GM19324 (cell line): ENCODE data around the gene SPDEF.

ENCODE experiments used
- ATAC-seq: cut with Tn5 transposase; IDR thresholded peaks from one replicate; pipeline ENCODE4 v1.9.1; 2021; ENCODE audit warnings: mild to moderate bottlenecking, moderate library complexity; ENCODE audit not compliant: unreplicated experiment, low FRiP score

SPDEF gene

DNA sequence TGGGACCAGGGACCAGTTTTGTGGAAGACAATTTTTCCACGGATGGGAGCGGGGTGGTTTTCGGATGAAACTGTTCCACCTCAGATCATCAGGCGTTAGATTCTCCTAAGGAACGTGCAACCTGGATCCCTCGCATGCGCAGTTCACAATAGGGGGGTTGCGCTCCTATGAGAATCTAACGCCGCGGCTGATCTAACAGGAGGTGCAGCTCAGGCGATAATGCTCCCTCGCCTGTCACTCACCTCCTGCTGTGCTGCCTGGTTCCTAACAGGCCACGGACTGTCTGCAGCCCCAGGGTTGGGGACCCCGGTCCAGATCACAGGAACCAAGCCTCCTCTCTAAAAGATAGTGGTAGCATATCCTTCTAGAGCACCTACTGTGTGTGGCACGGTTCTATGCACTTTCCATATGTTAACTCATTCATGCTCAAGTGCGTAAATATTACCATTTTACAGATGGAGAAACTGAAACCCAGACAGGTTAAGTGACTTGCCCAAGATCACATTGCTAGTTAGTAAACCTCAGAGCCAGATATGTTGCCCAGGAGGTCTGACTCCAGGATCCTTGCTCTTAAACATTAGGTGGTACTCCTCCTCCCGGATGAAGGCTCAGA is 25.3 kb downstream of the SPDEF start:
- ATAC-seq: no peak

DNA sequence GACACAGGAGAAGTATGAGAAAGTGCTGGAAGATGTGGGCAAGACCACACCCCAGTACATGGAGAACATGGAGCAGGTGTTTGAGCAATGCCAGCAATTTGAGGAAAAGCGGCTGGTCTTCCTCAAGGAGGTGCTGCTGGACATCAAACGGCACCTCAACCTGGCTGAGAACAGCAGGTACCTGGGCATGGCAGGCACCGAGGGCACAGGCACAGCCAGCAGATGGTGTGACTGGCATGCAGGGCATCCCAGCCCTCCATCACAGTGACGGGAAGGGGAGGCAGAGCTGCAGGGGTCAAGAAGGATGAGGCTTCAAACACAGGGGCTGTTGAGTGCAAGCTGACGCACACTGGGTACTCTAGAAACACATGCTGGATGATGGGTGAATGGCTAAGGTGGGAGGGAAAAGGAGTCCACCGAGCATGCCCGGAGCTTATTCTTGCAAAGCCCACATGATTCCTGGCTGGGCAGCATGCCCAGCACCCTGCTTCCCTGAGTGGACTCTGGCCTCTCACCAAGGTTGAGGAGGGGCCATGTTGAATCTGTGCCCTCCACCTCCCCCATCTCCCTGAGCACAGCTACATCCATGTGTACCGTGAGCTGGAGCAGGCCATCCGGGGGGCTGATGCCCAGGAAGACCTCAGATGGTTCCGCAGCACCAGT is 26.3 kb downstream of the SPDEF start:
- ATAC-seq: no peak

DNA sequence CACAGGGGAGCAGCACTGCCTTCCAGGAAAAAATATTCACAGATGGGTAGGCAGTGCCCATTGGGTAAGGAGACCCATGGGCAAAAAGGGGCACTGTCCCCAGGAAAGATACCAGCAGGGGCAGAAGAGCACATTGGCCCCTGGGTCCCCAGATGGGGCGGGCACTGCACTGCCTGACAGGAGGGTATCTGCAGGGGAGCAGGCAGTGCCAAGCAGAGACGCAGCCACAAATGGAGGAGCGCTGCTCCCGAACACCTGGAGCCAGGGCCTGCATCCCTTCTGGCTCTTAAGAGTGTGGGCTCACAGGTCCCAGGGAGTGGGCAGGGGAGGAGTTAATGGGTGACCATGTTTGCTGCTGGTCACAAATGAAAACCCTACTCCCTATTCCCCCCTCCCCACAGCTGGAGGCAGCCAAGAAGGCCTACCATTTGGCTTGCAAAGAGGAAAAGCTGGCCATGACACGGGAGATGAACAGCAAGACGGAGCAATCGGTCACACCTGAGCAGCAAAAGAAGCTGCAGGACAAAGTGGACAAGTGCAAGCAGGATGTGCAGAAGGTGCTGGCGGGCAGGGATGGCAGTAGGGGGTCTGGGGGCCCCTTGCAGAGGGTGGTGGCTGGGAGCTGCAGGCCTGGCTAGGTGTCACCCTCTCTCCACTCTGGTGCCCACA is 27.0 kb downstream of the SPDEF start:
- no peak for ATAC-seq

DNA sequence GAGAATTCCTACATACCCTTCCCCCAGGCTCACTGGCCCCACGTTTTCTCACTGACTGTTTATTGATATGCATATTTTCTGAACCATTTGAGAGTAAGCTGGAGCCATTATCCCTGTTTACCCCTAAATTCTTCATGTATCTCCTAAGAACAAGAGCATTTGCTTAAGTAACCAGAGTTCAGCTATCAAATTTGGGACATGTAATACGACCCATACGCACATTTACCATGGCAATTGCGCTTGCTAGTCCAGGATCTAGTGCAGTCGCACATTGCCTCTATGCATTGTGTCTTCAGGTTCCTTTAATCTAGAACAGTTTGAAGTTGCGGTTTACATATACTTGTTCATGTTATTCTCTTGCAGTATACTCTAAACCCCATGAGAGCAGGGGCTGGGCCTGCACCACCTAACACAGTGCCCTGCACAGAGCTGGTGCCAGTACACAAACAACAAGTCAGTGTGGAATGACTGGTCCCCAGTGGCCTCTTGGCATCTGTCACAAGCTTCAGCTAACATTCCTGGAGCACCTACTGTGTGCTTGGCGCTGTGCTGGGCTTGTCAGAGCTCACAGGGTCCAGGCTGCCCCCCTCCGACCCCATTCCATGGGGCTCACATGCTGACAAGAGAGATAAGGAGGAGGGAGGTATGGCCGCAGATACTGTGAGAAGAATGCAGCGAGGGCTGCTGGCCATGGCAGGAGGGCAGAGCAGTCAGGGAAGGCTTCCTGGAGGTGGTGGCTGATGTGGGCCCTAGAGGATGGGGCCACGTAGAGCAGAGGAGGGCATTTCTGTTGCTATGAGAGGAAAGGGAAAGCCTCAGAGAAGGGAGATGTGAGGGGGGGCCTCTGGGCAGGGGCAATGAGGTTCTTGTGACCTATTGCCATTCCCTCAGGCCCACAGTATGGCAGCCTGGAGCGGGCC is 28.1 kb downstream of the SPDEF start:
- no peak for ATAC-seq

DNA sequence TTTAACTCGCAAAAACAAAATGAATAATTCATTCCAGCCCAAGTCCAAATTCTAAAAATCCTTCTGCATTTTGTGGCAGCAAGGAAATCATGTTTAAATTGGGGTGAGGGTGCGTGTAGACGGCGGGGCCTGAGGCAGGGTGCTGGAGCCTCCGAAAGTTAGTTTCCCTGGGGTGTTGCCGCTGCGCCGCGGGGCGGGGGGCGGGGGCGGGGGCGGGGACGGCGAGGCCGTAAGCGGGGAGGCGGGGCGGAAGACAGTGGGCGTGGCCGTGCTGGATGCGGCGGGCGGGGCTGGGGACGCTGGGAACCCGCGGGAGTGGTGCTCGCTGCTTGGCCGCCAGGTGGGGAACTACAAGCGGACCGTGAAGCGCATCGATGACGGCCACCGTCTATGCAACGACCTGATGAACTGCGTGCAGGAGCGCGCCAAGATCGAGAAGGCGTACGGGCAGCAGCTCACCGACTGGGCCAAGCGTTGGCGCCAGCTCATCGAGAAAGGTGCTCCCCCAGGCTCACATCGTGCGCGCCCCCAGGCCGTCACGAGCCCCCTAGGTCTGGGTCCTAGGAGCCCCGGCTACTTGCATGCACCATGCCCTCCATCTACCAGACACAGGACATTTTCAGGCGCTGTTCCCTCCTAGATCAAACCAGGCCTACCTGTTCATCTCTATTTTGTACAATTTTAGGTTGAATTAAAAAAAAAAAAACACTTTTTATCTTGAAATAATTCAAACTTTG is 29.0 kb downstream of the SPDEF start:
- ATAC-seq: peak; percentile 74

DNA sequence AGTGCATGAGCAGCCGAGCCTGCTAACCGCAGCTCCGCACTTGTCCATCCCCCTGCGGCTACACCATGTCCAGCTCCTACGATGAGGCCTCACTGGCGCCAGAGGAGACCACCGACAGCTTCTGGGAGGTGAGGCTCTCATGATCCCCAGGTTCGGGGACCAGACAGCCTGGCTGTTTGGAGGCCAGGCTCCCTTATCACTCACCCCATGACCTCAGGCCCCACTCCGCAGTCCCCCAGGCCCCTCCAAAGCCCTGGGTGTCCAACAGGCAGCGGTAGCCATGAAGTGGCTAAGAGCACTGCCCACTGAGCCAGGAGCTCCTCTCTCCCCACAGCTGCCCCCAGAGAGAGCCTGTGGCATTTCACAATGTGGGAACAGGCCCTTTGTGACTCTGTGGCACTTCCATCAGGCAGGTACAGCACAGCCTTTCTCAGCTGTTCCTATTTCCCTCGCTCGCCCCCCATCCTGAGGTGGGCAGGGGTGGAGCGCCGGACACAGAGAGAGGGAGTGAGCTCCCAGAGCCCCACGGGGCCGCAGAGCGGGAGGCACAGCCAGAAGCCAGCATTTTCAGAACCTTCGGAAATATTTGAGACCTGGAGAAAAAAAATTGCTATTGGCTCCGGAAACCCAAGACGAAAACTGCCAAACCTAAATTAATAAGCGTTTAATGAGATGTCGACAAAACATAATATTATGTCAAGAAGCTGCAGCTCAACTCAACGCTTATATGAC is 29.7 kb downstream of the SPDEF start:
- no peak for ATAC-seq

DNA sequence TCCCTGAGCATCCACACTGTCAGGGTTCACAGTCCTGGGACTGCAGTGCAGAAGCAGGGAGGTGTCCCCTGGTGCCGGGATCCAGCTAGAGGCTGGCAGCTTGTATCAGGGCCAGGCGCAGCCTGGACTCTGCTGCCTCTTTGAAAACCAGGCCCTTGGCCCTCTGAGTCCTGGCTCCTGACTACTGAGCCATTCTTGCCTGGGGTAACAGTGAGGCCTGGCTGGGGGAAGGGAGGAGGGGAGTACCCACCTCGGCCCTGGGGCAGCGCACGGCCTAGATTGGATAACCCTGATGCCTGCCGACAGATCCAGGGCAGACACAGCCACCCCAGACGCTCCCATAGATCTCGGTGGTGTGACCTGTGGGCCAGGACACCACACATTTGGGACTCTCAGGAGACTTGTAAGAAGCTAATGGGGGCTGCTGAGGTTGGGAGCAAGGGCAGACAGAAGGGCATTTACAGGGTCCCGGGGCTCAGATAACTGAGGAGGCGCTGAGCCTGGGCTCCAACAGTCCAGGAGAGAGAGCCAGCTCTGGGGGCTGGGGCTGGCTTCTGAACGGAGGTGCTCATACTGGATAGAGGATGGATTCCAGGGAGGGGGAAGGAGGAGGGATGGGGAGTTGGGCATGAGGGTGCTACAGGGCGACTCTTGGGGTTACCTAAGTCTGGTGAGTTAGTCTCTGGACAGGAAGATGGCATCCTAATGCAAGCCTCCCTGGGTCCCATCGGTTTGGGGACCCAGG is 30.5 kb downstream of the SPDEF start:
- no peak for ATAC-seq

DNA sequence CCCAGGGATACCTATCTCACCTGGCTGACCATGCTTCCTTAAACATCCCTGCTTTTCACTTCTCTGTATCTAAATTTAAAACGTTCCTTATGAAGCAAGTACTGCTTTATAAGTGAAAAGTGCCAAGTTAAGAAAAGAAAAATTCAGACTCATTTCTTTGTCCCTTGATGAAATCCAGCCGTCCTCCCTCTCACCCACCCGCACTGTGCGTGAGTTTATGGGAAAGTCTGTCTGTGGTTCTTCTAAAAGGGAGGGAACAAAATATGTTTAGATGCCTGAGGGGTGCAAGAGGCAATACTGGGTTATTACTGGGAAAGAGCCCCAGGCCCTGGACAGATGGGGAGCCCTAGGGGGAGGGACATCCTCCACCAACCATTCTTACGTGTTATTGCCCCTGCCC is 31.2 kb downstream of the SPDEF start:
- no peak for ATAC-seq

DNA sequence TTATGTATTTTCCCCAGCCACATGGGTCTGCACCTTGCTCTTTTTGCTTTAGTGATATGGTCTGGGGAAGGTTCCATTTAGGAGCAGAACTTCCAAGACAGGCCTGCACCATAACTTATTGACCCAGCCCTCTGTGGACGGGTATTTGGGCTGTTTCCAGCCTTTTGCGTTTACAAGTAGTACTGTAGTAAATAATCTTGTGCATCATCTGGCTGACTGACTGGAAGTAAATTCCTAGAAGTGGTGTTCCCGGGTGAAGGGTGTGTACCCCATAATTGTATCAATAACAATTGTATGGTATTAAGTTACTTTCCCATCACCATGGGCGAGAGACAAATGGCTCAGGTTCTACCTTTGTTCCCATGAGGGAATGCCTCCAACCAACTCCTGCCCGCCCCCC is 31.6 kb downstream of the SPDEF start:
- no peak for ATAC-seq

DNA sequence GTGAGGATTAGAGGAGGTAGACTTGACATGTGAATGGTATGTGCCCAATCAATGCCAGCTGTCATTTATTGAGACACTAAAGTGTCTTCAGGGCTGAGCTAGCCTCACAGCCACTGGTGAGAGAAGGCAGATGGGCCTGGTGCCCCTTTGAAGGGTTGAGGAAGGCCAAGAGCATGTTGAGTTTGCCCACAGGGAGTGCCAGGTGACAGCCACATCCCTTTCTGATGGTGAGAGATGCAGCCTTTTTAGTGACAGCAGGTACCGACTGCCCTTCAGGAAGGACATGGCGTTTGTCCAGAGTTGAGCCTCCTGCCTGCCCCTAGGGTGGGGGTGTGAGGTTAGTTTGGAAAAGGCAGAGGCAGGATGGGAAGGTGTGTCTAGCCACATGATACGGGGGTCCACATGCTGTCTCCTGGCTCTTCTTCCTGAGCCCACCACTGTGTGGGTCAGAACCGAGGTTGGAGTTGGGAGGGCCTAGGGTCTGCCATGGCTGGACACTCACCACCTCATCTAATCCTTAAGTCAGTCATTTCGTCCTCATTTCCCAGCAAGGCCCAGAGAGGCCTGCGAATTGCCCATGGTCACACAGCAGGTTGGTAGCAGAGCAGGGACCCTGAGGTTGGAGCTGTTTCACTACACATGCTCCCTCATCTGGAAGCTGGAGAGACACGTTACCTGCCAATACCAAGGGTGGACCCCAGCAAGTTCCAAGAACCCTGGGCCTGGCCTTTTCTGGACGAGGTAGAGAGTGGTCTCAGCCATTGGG is 32.5 kb downstream of the SPDEF start:
- no peak for ATAC-seq

DNA sequence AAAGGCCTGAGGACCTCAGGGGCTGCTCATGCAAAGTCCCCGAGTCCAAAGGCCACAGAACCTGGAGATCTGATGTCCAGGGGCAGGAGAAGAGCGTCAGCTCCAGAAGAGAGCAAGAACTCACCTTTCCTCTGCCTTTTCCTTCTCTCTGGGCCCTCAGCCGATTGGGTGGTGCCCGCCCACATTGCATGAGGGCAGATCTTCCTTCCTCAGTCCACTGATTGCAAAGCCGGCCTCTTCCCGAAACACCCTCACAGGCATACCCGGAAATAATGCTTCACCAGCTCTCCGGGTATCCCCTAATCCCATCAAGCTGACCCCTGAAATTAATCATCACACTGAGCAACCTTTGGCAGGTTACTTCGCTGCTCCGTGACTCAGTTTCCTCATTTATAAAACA is 33.4 kb downstream of the SPDEF start:
- no peak for ATAC-seq

DNA sequence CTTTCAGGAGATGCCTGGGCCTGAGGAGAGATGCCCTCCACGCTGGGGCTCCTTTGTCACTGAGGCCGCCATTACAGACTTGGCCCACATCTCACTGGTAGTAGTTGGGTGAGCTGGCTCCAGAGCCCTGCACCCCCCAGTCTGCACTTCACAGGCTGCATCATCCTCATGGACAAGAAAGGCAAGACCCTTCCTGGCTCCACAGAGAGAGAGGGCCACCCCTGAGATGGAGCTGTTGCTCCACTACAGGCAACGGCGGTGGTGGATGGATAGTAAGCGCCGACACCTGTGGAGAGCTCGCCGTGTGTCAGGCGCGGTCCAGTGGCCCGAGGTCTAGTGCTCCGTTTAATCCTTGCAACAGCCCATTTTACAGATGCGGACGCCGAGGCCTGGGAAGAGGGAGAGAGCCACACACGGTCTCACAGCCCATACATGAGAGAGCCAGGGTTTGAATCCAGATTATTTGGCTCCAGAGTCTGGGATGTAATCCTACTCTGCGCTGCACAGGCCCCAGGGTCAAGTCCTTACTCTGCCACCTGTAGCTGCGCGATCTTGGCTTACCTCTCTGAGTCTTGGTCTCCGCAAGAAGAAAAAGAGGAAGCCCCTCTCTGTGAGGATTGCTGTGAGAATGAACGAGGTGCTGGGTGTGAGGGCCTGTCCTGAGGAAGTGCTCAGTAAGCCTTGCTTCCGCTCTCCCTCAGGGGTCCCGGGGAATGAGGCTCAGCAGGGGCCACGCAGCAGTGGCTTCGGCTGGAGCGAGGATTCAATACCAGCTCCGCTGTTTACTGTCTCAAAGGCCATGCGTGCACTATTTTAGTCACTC is 34.5 kb downstream of the SPDEF start:
- ATAC-seq: no peak

DNA sequence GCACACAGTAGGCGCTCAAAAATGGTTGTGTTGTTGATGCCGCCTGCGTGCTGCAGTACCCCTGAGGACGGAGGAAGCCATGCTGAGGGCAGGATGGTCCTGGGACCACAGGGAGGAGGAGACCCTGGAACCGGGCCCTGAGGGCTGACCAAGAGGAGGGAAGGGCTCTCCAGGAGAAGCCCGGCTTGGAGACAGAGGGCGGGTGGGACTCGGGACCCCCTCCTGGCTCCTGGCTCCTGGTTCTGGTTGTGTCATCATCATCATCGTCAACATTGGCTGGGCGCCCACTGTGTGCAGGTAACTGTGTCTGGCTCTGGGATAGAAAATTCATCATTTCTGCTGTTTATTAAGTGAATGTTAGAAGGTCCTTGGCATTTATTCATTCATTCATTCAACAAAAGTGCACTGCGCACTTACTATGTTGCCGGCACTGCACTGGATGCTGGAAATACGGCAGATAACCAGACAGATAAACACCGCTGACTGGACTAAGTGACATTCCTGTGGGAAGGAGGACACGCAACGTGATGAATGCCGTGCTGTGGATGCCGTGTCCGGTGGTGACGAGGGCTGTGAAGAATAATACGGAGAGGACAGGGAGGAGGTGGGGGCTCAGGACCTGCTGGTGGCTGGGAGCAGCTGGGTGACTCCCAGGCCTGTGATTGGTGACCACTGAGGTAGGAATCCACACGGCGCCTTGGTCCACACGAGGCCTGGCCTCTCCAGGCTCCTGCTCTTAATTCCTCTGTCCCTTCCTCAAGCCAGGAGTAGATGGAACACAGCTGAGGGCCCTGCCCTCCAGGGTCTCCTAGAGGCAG is 35.3 kb downstream of the SPDEF start:
- no peak for ATAC-seq

DNA sequence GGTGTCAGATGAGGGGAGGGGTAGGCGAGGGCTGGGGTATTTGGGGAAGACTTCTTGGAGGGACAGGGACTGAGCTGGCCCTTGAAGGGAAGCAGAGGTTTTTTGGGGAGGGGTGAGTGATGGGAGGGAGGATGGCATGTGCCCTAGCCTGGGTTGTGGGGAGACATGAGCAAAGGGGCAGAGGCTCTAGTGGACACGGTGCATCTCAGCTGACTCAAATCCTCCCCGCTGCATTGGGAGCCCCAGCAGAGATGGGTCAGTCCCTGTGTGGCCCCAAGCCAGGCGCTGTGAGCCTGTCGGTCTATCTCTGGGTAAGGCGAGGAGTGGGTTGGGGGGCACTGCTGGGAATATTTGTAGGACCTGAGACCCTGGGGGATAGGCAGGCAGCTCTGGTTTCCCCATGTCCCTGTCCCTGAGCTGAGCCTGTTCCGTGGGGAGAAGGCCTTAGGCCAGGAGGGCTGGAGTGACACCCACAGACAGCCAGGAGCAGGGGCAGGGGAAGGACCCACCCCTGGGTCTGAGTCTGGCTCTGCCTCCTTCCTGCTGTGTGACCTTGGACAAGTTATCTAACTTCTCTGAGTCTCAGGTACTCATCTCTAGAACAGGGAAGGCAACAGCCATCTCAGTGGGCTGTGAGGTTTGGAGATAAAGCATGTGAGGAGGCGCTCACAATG is 36.0 kb downstream of the SPDEF start:
- ATAC-seq: no peak

DNA sequence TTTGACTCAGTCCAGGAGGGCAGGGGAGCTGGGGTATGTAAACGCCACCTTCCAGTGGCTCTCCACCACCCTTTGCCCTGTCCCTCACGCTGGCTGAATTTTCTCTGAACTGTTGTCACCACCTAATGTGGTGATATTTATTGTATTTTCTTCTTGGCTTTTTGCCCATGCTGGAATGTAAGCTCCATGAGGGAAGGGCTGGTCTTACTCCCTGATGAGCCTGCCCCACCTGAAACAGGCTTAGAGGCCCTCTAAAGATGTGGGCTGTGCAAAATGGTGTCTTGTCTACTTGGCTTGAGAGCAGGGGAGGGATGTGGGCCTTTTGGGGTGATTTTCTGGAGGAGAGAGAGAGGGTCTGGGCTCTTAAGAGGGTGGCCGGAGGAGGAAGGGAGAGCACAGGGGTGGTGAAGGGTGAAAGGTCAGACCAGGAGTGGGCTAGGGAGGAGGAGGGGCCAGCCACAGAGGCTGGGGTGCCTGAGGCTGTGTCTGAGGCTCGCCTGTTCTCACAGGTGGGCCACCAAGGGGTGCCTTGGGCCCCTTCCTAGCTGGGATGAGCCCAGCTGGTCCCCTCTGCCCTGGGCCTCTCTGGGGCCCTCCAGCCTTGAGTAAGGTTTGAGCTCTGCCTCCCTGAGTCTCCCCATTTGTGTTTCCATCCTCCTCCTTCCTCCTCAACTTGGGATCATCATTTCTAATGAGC is 37.3 kb downstream of the SPDEF start:
- no peak for ATAC-seq
